ENCODE results near the gene DHRSX. TPM values are rescaled to one million over a fixed set of nuclear protein-coding genes. Genes with fewer than 3 reads are reported as not detected.
"Not testable (repeated sequence)": the region's sequence is repeated elsewhere in the genome, so short reads cannot be mapped to it uniquely, and the experiment has no call there.

The DHRSX gene
- total RNA-seq, 1 experiment from 2014 or later: 22.7 TPM

- no peak for DNase-seq (ENCODE audit: low read depth)
Measured at GRCh38 chrX:2427147-2427546, 73.6 kb downstream of the DHRSX start.

- no peak for DNase-seq (ENCODE audit: low read depth)
Measured at GRCh38 chrX:2426289-2426882, 74.4 kb downstream of the DHRSX start.

- no peak for DNase-seq (ENCODE audit: low read depth)
Measured at GRCh38 chrX:2425286-2426071, 75.3 kb downstream of the DHRSX start.

GRCh38 chrX:2424317-2424716, 76.5 kb downstream of the DHRSX start:
- DNase-seq (ENCODE audit: low read depth): no peak

GRCh38 chrX:2423899-2424298, 76.9 kb downstream of the DHRSX start:
- DNase-seq (ENCODE audit: low read depth): no peak

GRCh38 chrX:2423282-2423681, 77.5 kb downstream of the DHRSX start:
- DNase-seq (ENCODE audit: low read depth): peak; percentile 79

- not testable (repeated sequence) for DNase-seq (ENCODE audit: low read depth)
Measured at GRCh38 chrX:2419418-2419817, 81.4 kb downstream of the DHRSX start.

GRCh38 chrX:2418000-2418399, 82.8 kb downstream of the DHRSX start:
- DNase-seq (ENCODE audit: low read depth): no peak

- no peak for DNase-seq (ENCODE audit: low read depth)
Measured at GRCh38 chrX:2416851-2417604, 83.7 kb downstream of the DHRSX start.

- no peak for DNase-seq (ENCODE audit: low read depth)
Measured at GRCh38 chrX:2414384-2414783, 86.4 kb downstream of the DHRSX start.

GRCh38 chrX:2413969-2414368, 86.8 kb downstream of the DHRSX start:
- DNase-seq (ENCODE audit: low read depth): no peak

GRCh38 chrX:2412131-2412530, 88.6 kb downstream of the DHRSX start:
- DNase-seq (ENCODE audit: low read depth): no peak

GRCh38 chrX:2410279-2411020, 90.3 kb downstream of the DHRSX start:
- DNase-seq (ENCODE audit: low read depth): no peak

- no peak for DNase-seq (ENCODE audit: low read depth)
Measured at GRCh38 chrX:2409796-2410195, 91.0 kb downstream of the DHRSX start.

- DNase-seq (ENCODE audit: low read depth): no peak
Measured at GRCh38 chrX:2408856-2409255, 91.9 kb downstream of the DHRSX start.

- no peak for DNase-seq (ENCODE audit: low read depth)
Measured at GRCh38 chrX:2406891-2407518, 93.8 kb downstream of the DHRSX start.

- DNase-seq (ENCODE audit: low read depth): no peak
Measured at GRCh38 chrX:2404776-2405175, 96.0 kb downstream of the DHRSX start.

GRCh38 chrX:2402361-2402690, 98.5 kb downstream of the DHRSX start:
- no peak for DNase-seq (ENCODE audit: low read depth)

GRCh38 chrX:2401590-2402360, 99.0 kb downstream of the DHRSX start:
- no peak for DNase-seq (ENCODE audit: low read depth)

- DNase-seq (ENCODE audit: low read depth): no peak
Measured at GRCh38 chrX:2401201-2401589, 99.6 kb downstream of the DHRSX start.
